Activated naive CD4-positive, alpha-beta T cell treated with anti-CD3 and anti-CD28 coated beads for 36 hours (primary cell): ENCODE measurements around the gene KIF2C. TPM values are rescaled to one million over a fixed set of nuclear protein-coding genes. Genes with fewer than 3 reads are reported as not detected.

ENCODE experiments used
- CTCF ChIA-PET: fragments of 350-600 bp; sonication (Branson Sonifier 250); formaldehyde crosslinking; loops from one replicate; lab custom pipeline; 2021; ENCODE audit warnings: antibody characterized with exemption; lab: Charles Lee
- DNase-seq: peaks from one replicate; pipeline ENCODE4 v3.0.0-alpha.2; 2020
- H3K27ac Mint-ChIP-seq: one replicate; pipeline ENCODE4 v1.8.0; 2021; ENCODE audit warnings: mild to moderate bottlenecking, mixed read lengths
- H3K27me3 Mint-ChIP-seq: one replicate; pipeline ENCODE4 v1.8.0; 2021; ENCODE audit warnings: low read depth, mixed read lengths
- H3K36me3 Mint-ChIP-seq: one replicate; pipeline ENCODE4 v1.8.0; 2021; ENCODE audit warnings: low read depth, mixed read lengths
- H3K4me1 Mint-ChIP-seq: one replicate; pipeline ENCODE4 v1.8.0; 2021; ENCODE audit warnings: low read depth, mixed read lengths
- H3K4me3 Mint-ChIP-seq: one replicate; pipeline ENCODE4 v1.8.0; 2021; ENCODE audit warnings: mild to moderate bottlenecking, moderate library complexity, mixed read lengths
- H3K9me3 Mint-ChIP-seq: one replicate; pipeline ENCODE4 v1.8.0; 2021; ENCODE audit warnings: mixed read lengths
- intact Hi-C: fragments of 100-400 bp; cut with micrococcal nuclease; formaldehyde crosslinking; loops from one replicate; pipeline ENCODE4 v1.15.1; 2023
- total RNA-seq, 2 experiments: library from RNA; stranded (reverse); gene quantifications; one replicate each; pipeline ENCODE4 v1.2.3, GENCODE V29; 2021

The KIF2C gene
- total RNA-seq, 2 experiments from 2014 or later, result 147 to 154 TPM

- no peaks in the 10 kb centered on the region for H3K36me3 Mint-ChIP-seq
- no peak overlapping the region for H3K27ac Mint-ChIP-seq
- no peaks in the 10 kb centered on the region for H3K9me3 Mint-ChIP-seq
- H3K27me3 Mint-ChIP-seq, result no peaks in the 10 kb centered on the region
- peaks cover 10% of the 10 kb centered on the region for H3K4me1 Mint-ChIP-seq
- CTCF ChIA-PET, result interaction anchor here (1.3 to 1.8 kb wide), 3 partner anchors 9 to 25 kb away, joined by 3 to 6 read pairs (median 3); partner anchors contain the start of gene RNU5D-1
- no peak for DNase-seq
- intact Hi-C loops, result no loop called here
- no peak overlapping the region for H3K4me3 Mint-ChIP-seq
These were observed 33.7 kb upstream of the KIF2C start for GRCh38 chr1:44705938-44706337.

DNA sequence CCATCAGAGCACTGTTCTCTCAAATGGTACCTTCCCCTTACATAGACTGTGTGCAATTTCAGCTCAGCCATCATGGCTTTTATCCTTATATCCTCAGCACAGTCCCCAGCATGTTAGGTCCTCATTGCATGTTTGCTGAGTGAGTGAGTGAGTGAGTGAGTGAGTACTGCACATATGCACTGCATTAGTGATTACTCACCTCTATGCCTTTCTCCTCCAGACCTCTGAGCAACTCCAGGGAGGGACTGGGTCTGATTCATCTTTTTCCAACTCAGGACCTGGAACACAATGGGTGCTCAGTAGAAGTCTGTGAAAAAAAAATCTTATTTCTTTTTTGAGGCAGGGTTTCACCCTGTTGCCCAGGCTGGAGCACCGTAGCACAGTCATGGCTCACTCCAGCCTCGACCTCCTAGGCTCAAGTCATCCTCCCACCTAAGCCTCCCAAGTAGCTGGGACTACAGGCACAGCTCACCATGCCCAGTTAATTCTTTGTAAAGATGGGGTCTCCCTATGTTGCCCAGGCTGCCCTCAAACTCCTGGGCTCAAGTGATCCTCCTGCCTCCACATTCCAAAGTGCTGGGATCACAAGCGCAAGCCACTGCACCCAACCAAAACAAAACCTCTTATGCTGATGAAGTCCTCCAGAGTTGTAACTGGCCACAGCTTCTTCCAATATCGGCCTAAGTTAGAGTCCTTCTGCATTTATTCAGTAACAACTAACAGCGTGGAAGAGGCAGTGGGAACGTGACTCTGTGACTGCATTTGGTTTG lies 32.3 kb upstream of the KIF2C start:
- CTCF ChIA-PET, result interaction anchor here (0.6 to 1.8 kb wide), 7 partner anchors 9 to 594 kb away, joined by 3 to 7 read pairs (median 3); partner anchors contain the start of gene RNU5D-1
- Mint-ChIP-seq H3K36me3 (no peaks in the 10 kb centered on the region), H3K4me1 (peaks cover 10% of the 10 kb centered on the region), H3K27me3 (no peaks in the 10 kb centered on the region), H3K4me3 (no peak overlapping the region), H3K9me3 (no peaks in the 10 kb centered on the region), H3K27ac (no peak overlapping the region)
- intact Hi-C loops, result no loop called here
- no peak for DNase-seq

DNA sequence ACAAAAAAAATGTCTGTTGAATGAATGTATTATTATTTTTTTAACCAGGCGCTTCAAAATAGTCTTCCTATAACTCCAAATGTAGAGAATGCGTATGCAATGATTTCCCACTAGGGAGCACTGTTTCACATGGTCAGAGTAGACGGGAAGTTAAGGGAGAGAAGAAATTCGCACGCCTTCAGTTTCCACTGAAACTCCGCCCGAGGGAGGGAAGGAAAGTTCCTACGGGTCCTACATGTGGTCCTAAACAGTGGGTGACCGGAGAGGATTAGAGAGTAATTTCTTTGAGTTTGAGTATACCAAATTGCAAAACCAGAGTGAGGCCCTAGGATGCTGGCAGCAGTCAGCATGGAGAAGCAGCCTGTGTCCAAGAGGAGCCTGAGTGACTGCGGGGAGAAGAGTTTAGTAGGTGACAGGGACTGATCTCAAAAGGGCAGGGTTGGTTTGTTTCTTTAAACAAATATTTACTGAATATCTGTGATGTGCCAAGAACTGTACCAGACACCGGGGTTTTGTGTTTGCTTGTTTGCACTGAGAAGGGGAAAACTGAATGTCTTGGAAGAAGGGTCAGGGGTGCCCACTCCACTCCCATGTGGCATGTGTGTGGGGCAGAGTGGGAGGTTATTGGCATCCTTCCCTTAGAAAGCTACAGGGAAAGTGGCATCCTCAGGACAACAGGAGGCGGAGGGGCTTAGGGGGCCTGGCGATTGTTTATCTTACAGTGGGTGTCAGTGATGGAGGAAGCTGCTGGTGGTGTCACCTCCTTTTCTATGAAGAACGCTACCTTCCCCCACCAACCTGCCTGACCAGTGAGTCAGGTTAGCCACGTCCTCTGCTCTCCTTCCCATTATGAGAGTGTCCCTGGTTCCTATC lies 31.4 kb upstream of the KIF2C start:
- intact Hi-C loops, result no loop called here
- Mint-ChIP-seq H3K36me3 (no peaks in the 10 kb centered on the region), H3K4me3 (peak overlapping the region; percentile 53)

DNA sequence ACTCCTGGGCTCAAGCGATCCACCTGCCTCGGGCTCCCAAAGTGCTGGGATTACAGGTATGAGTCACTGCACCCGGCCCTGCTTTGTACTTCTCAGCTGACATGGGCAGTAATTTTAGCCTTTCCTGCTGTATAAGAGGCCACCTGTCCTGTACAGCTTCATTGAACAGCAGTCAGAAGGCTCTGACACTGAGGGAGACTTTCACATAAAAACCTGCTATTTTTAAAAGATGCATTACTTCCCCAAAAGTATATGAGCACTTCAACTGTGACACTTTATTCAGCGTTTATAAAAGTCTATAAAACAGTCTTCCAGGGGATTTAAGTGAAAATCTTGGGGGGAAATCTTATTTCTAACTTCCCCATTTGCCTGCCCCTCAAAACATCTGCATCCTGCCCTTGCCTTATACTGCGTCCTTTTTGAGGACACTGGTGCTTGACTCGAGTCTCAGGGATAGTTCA lies 26.3 kb upstream of the KIF2C start:
- H3K4me1 Mint-ChIP-seq, result peaks cover 35% of the 10 kb centered on the region
- no peaks in the 10 kb centered on the region for H3K36me3 Mint-ChIP-seq
- intact Hi-C loops, result no loop called here
- no peak overlapping the region for H3K4me3 Mint-ChIP-seq
- H3K27me3 Mint-ChIP-seq, result no peaks in the 10 kb centered on the region
- H3K27ac Mint-ChIP-seq, result no peak overlapping the region
- no peaks in the 10 kb centered on the region for H3K9me3 Mint-ChIP-seq
- no peak for DNase-seq
- CTCF ChIA-PET, result interaction anchor here (7.9 kb wide), 1 partner anchor 17 kb away, joined by 64 read pairs; the partner anchor contains the start of gene RNU5D-1

More for the DNA sequence above, 31.4 kb upstream of the KIF2C start:
- DNase-seq, result peak; percentile 53
- Mint-ChIP-seq H3K4me1 (peaks cover 10% of the 10 kb centered on the region), H3K27ac (peak overlapping the region; percentile 2), H3K9me3 (no peaks in the 10 kb centered on the region), H3K27me3 (no peaks in the 10 kb centered on the region)
- CTCF ChIA-PET, result interaction anchor here (0.6 to 1.6 kb wide), 7 partner anchors 10 to 71 kb away, joined by 3 to 7 read pairs (median 3); partner anchors contain the start of gene RNU5D-1

GRCh38 chr1:44714532-44714931 lies 25.1 kb upstream of the KIF2C start:
- H3K4me3 Mint-ChIP-seq, result no peak overlapping the region
- no peaks in the 10 kb centered on the region for H3K36me3 Mint-ChIP-seq
- DNase-seq, result no peak
- intact Hi-C loops, result loop anchor here (2.0 kb wide), 2 partner anchors 16 to 40 kb away; partner anchors contain the start of genes ARMH1, RNU5D-1 and TMEM53
- H3K9me3 Mint-ChIP-seq, result no peaks in the 10 kb centered on the region
- CTCF ChIA-PET, result interaction anchor here (0.6 to 7.9 kb wide), 8 partner anchors 9 to 588 kb away, joined by 3 to 64 read pairs (median 3); partner anchors contain the start of gene RNU5D-1
- no peak overlapping the region for H3K27ac Mint-ChIP-seq
- no peaks in the 10 kb centered on the region for H3K27me3 Mint-ChIP-seq
- H3K4me1 Mint-ChIP-seq, result peaks cover 42% of the 10 kb centered on the region

DNA sequence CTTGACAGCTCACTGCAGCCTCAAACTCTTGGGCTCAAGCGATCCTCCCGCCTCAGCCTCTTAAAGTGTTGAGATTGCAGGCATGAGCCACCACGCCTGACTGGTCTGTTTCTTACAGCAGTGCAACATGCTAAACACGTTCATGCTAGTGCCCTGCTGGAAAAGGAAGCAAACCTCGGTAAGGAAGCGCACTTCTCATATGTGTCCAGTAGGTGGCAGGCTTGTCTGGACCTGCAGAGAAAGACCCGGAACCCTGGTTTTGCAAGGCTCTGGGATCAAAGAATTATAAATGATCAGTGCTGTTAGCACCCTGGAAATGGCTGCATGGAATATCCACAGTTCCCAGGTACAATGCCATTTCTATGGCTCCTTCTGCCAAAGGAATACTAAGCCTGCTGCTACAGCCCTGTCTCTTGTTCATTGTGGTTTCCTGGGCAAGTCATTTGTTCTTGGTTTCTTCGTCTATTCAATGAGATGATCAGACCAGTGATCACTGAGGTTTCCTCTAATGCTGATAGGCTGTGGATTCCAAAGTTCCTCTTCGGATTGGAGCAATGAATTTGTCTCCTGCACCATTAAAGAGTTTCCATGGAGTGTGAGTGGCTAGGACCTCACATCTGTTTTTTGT lies 24.6 kb upstream of the KIF2C start:
- no peaks in the 10 kb centered on the region for H3K9me3 Mint-ChIP-seq
- H3K4me3 Mint-ChIP-seq, result peak overlapping the region; percentile 32
- intact Hi-C loops, result loop anchor here (1.0 to 2.0 kb wide), 3 partner anchors 16 to 297 kb away; partner anchors contain the start of genes ARMH1, RNU5D-1, TMEM53 and UROD
- no peaks in the 10 kb centered on the region for H3K27me3 Mint-ChIP-seq
- peaks cover 47% of the 10 kb centered on the region for H3K4me1 Mint-ChIP-seq
- H3K36me3 Mint-ChIP-seq, result no peaks in the 10 kb centered on the region
- peak; percentile 81 for DNase-seq
- peak overlapping the region; percentile 21 for H3K27ac Mint-ChIP-seq
- CTCF ChIA-PET, result interaction anchor here (0.7 to 7.9 kb wide), 5 partner anchors 10 to 71 kb away, joined by 3 to 64 read pairs (median 4); partner anchors contain the start of gene RNU5D-1

DNA sequence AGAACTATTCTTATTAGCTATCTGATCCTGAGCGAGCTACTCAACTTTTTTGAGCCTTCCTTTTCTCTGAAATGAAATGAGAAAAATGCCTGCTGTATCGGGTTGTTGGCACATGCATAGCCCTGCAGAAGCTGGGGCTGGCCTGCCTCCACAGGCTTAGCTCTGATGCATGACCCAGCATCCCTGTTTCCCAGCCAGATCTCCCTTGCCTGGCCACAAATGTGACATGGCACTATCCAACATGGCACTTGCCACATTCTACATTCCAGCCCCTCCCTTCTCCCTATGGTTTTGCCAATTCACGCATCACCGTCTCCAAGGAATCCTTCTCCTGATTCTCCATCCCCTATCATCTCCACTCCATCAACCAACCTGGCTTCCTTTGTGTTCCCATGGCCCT lies 22.5 kb upstream of the KIF2C start:
- no peaks in the 10 kb centered on the region for H3K9me3 Mint-ChIP-seq
- no peaks in the 10 kb centered on the region for H3K27me3 Mint-ChIP-seq
- intact Hi-C loops, result no loop called here
- DNase-seq, result no peak
- CTCF ChIA-PET, result interaction anchor here (0.6 to 7.9 kb wide), 6 partner anchors 11 to 1128 kb away, joined by 3 to 64 read pairs (median 3); partner anchors contain the start of gene RNU5D-1
- peaks cover 66% of the 10 kb centered on the region for H3K4me1 Mint-ChIP-seq
- no peak overlapping the region for H3K4me3 Mint-ChIP-seq
- H3K36me3 Mint-ChIP-seq, result no peaks in the 10 kb centered on the region
- H3K27ac Mint-ChIP-seq, result no peak overlapping the region

DNA sequence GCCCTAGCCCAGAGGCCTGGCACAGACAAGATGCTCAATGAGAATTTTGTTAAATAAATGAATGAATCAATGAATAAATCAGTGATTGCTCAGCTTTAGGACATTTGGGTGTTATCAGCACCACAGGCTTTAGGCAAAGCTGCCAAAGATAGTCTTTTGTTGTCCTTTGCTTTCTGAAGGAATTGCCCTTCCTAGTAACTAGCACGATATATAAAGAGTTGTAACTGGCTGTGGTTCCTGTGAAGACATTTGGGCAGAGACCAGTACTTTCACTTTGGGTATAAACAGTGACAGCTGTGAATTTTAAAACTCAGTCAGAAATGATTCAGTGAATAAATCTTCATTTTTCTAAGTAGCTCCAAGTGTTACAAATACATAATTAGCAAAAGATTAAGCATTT lies 22.0 kb upstream of the KIF2C start:
- no peak for DNase-seq
- no peaks in the 10 kb centered on the region for H3K9me3 Mint-ChIP-seq
- no peaks in the 10 kb centered on the region for H3K36me3 Mint-ChIP-seq
- H3K27ac Mint-ChIP-seq, result no peak overlapping the region
- intact Hi-C loops, result no loop called here
- no peak overlapping the region for H3K4me3 Mint-ChIP-seq
- H3K27me3 Mint-ChIP-seq, result no peaks in the 10 kb centered on the region
- peaks cover 69% of the 10 kb centered on the region for H3K4me1 Mint-ChIP-seq
- CTCF ChIA-PET, result interaction anchor here (0.6 to 7.9 kb wide), 8 partner anchors 12 to 1554 kb away, joined by 3 to 64 read pairs (median 3); partner anchors contain the start of genes RNU5D-1 and RPS8

DNA sequence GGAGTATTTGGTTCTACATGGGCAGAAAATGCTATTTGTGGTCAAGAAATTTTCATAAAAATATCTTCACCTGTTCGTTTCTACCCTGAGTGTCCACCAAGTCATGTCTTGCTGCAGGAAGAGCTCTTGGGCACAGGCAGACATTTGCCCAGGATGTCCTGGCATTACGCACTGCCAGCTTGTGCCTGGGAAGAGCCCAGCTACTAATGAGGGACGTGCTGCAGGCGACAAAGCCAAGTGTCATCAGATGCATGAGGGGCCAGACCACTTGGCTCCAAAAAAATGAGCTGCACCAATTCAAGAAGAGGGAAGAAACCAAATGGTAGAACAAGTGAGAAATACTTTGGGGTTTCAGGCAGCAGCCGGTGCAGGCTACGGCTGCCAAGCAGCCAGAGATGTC lies 21.5 kb upstream of the KIF2C start:
- Mint-ChIP-seq H3K27ac (no peak overlapping the region), H3K36me3 (peaks cover 1% of the 10 kb centered on the region), H3K27me3 (no peaks in the 10 kb centered on the region), H3K4me1 (peaks cover 73% of the 10 kb centered on the region), H3K4me3 (no peak overlapping the region), H3K9me3 (no peaks in the 10 kb centered on the region)
- intact Hi-C loops, result no loop called here
- DNase-seq, result no peak
- CTCF ChIA-PET, result interaction anchor here (0.6 to 7.9 kb wide), 8 partner anchors 12 to 1555 kb away, joined by 3 to 64 read pairs (median 3); partner anchors contain the start of genes RNU5D-1 and RPS8

DNA sequence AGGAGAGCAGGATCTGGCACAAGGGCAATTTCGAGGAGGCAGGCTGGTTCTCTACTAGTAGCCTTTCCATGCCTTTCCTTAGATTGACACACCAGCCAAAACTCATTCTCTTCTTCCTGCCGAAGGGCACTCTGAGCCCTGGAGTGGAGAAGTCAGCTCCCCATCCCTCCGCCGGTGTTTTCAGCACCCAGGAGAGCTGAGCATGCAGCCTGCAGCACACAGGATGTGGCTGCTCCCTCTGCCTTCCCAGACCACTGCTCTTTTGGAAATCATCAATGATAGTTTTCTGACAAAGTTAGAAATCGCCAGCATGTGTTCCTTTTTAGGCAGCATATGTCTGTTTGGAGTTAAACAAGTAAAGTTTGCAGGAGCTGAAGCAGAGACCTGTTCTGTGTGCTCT lies 20.3 kb upstream of the KIF2C start:
- Mint-ChIP-seq H3K36me3 (peaks cover 1% of the 10 kb centered on the region), H3K27me3 (no peaks in the 10 kb centered on the region), H3K9me3 (no peaks in the 10 kb centered on the region), H3K4me1 (peaks cover 82% of the 10 kb centered on the region), H3K27ac (peak overlapping the region; percentile 10), H3K4me3 (no peak overlapping the region)
- CTCF ChIA-PET, result interaction anchor here (1.3 to 7.9 kb wide), 4 partner anchors 11 to 57 kb away, joined by 3 to 64 read pairs (median 6); partner anchors contain the start of genes RNU5D-1 and RPS8
- intact Hi-C loops, result no loop called here
- DNase-seq, result peak; percentile 46

- CTCF ChIA-PET, result interaction anchor here (0.6 to 7.9 kb wide), 4 partner anchors 10 to 97 kb away, joined by 3 to 64 read pairs (median 4); partner anchors contain the start of gene RNU5D-1
- Mint-ChIP-seq H3K4me1 (peaks cover 84% of the 10 kb centered on the region), H3K27me3 (no peaks in the 10 kb centered on the region), H3K27ac (peak overlapping the region; percentile 98), H3K9me3 (no peaks in the 10 kb centered on the region), H3K4me3 (peak overlapping the region; percentile 13), H3K36me3 (peaks cover 8% of the 10 kb centered on the region)
- intact Hi-C loops, result loop anchor here (2.0 to 5.0 kb wide), 2 partner anchors 65 to 862 kb away; partner anchors contain the start of gene NASP
- DNase-seq, result no peak
These were observed 19.4 kb upstream of the KIF2C start for GRCh38 chr1:44720281-44720680.
